Activated CD8-positive, alpha-beta memory T cell treated with anti-CD3 and anti-CD28 coated beads, Interleukin-2, amount 50 U/mL, for 48 hours (primary cell): ENCODE measurements around the gene KRTAP16-1.

Experiments used
- DNase-seq: peaks from one replicate; pipeline ENCODE4 v3.0.0-alpha.2; 2020

Gene KRTAP16-1

GRCh38 chr17:41328207-41328606 is 19.1 kb upstream of the KRTAP16-1 start:
- no peak for DNase-seq

- DNase-seq: no peak
Observed at GRCh38 chr17:41327411-41328120, 18.5 kb upstream of the KRTAP16-1 start.

- DNase-seq: no peak
Observed at GRCh38 chr17:41326173-41327145, 17.4 kb upstream of the KRTAP16-1 start.

- DNase-seq: no peak
Observed at GRCh38 chr17:41325611-41326010, 16.5 kb upstream of the KRTAP16-1 start.

- no peak for DNase-seq
Observed at GRCh38 chr17:41325126-41325525, 16.0 kb upstream of the KRTAP16-1 start.

- DNase-seq: no peak
Observed at GRCh38 chr17:41324180-41325075, 15.3 kb upstream of the KRTAP16-1 start.

GRCh38 chr17:41322903-41323895 is 14.1 kb upstream of the KRTAP16-1 start:
- DNase-seq: no peak

- no peak for DNase-seq
Observed at GRCh38 chr17:41322094-41322902, 13.2 kb upstream of the KRTAP16-1 start.

GRCh38 chr17:41318231-41318630 is 9.1 kb upstream of the KRTAP16-1 start:
- no peak for DNase-seq

GRCh38 chr17:41315814-41316445 is 6.8 kb upstream of the KRTAP16-1 start:
- no peak for DNase-seq

GRCh38 chr17:41315204-41315794 is 6.2 kb upstream of the KRTAP16-1 start, which contains the start of gene KRTAP17-1:
Gene KRTAP17-1 (minus strand): TSS chr17:41315710. CDS start chr17:41315650, 60 bp downstream.
- no peak for DNase-seq

GRCh38 chr17:41311111-41311510 is 2.0 kb upstream of the KRTAP16-1 start:
- DNase-seq: no peak

- peak; percentile 68 for DNase-seq
Observed at GRCh38 chr17:41308251-41308917, 725 bp downstream of the KRTAP16-1 start.

- no peak for DNase-seq
Observed at GRCh38 chr17:41307647-41308046, 1.5 kb downstream of the KRTAP16-1 start.

GRCh38 chr17:41304091-41304490 is 5.0 kb downstream of the KRTAP16-1 start:
- no peak for DNase-seq

GRCh38 chr17:41302981-41303380 is 6.1 kb downstream of the KRTAP16-1 start:
- DNase-seq: no peak

- DNase-seq: no peak
Observed at GRCh38 chr17:41301916-41302901, 6.9 kb downstream of the KRTAP16-1 start, which contains the start of gene KRTAP29-1. Gene KRTAP29-1 (minus strand): TSS chr17:41302851. CDS start chr17:41302851, 0 bp downstream.
